ENCODE results near the gene C12orf60. TPM values are rescaled to one million over a fixed set of nuclear protein-coding genes. Genes with fewer than 3 reads are reported as not detected.

C12orf60 gene
- total RNA-seq, 1 donor from 2014 or later, result 1.3 TPM

DNA sequence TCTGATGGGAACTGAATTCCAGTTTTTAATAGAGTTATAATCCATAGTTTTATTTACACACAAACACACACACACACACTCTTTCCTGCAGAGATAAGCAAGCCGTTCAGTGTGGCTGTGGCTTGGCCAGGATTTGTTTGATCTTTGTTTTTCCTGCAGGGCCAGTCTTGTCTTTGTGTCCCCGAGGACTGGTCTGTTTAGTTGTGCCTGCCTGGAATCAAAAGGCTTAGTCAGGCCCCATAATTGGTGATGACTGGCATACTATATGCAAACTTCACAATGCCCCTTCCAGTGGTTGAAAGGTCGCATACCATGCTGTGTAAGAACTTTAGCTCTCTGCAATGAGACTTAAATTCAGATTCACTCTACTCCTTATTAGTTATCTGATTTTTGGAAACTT is 26.2 kb upstream of the C12orf60 start:
- DNase-seq, result no peak

DNA sequence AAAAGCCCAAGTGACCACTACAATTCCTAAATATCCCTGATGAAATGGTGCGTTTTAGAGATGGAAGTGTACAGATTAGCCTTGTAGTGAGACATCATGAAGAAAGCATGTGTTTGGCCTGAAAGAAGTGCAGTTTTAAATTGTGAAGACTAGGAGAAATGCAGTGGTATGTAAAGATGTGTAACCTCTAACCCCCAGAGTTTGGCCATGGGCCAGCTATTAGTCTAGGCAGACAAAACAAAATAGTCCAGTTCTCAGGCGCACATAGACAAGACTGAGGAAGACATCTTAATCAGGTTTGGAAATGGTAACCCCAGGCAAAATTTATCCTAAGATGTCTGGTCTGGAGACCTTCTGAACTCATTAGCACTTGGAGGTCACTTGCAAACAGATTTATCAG is 23.6 kb upstream of the C12orf60 start:
- DNase-seq, result no peak

DNA sequence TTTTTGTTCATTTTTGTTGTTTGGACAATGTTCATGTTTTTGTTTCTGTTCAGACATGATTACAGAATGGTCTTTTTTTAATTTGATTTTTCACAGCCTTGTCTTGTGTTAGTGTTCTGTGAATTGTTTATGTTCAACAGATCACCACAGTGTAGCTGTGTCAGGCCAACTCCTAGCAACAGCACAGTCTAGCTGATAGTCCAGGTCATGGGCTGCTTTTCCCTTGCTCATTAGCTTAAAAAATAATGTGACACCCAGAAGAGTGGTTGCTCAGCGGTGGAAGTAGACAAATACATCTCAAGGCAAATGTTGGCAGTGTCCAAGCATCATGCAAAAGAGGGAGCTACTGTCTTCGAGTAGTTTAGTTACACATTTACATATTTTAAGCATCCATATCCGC is 22.6 kb upstream of the C12orf60 start:
- no peak for DNase-seq

DNA sequence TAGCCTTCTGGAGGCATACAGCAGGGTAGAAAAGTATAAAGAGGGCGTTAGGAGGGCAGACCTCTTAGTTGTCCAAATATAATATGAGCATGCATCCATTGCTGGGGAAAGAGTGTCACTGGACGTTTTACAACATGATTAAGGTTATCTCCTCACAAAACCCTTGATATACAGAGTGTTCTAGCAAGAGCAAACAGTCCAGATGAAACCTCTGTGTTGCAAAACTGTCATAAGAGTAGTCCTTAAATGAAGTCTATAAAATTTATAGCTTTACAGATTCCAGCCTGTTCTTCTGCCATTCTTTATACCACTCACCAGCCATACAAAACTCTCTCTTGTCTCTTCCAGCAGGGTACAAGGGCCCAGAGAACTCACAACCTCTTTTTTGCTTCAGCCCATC is 21.9 kb upstream of the C12orf60 start:
- no peak for DNase-seq

DNA sequence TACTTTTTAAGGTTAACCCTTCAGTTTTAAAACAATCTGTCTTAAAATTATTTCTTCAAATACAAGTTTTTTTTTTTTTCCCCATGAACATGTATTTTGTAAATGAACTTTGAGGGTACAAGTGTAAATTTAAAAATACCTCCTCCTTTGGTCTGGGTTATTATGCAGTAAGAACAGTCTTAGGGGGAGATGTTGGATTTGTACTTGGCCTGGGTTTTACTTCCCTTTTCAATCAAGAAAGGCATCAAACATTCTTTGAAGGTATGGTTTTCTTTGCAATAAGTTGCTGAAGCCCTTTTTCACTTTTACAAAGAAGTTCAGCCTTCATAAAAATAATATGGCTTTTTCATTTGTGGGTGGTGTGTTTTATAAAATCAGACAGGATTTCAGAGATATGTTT is 20.7 kb upstream of the C12orf60 start:
- no peak for DNase-seq

DNA sequence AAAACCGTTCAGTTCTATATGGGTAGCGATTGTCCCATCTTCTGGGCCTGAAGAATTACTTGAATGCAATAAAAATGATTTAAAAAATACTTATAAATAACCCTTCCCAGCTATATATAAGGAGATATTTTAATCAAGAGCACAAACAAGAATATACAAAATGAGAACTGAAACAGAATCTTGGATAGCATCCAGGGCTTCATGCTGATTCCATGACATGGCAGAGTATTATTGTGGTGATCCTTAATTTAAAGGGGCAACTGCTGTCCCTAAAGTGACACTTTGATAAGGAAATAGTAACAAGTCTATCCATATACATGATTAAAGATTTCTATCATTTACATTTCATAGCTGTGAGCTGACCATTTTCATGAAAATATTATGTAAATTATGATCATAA is 19.0 kb upstream of the C12orf60 start:
- no peak for DNase-seq

DNA sequence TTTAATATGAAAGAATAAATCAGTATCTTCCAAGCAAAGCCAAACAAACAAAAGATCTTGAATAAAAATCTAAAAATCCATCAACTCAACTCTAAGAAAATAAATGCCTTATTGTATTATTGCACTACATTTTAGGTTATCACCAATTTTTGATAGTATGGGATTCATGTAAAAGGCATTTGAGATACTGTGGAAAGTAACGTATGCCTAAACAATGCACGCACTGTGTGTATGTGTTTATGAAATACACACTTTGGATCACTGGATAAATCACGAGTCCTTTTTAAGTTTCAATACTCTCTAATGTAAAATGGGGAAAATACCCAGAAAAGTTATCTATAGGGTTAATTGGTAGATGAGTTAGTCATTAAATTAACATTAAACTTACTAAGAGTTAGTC is 17.9 kb upstream of the C12orf60 start:
- DNase-seq, result no peak

DNA sequence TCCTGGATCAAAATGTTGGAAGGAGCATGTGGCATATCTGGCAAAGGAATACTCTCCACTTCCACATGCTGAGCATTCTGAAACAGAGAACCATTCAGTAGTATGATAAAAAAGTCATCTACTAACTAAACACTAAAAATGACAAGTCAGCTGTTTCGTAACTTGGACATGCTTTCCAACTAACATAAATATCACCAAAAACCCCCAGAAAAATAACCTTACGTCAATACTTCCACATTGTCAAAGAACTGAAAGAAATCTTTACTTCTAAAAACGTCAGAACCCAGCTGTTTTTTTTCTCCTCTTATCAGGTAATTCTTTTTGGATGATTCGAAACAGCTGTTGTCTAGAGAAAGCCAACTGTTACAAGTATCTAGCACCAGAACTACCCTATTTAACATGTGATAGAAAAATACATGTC is 8.4 kb upstream of the C12orf60 start:
- no peak for DNase-seq

DNA sequence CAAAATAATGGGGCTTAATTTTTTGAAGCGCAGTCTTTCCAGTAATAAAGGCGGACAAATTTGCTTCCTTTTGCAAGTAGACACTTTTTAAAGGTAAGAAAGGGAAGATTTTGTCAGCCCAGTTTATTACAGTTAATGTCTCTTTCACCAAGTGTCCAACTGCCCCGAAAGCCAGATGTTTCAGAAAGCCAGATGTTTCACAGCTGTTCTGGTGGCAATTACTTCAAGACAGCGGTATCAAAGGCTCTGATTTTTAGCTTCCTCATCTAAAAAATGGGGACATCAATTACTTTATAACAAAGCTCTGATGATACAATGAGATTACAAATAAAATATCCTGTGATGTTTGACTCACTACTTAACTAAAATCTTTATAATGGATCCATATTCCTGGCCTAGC is 1.2 kb upstream of the C12orf60 start:
- DNase-seq, result peak; percentile 51

DNA sequence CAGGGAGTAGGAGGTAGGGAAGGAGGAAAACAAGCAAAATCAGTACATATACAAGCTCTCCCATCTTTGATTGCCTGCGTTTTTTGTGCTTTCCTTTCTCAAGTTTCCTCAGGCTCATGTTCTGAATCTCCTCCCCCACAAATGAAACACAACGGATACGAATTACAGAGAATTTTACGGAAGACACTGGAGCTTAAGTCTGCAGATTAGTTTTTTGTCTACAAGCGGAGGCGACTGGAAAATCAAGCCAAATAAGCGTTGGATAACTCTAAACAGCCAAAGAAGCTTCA is 804 bp upstream of the C12orf60 start:
- DNase-seq, result no peak

DNA sequence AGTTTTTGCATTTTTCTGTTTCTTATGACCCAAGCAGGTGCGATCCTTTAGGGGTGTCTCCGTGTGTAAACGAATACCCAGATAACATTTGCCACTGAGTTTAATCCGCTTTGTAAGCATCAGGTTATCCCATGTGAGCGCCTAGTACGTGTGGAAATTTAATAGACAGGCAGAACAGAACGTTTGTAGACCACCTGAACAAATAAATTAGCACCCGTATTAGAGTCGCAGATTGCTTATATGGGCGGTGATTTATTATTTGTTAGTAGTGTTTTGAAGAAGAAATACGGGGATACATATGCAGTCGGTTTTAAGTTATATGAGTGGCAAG is 325 bp downstream of the C12orf60 start:
- DNase-seq, result no peak

DNA sequence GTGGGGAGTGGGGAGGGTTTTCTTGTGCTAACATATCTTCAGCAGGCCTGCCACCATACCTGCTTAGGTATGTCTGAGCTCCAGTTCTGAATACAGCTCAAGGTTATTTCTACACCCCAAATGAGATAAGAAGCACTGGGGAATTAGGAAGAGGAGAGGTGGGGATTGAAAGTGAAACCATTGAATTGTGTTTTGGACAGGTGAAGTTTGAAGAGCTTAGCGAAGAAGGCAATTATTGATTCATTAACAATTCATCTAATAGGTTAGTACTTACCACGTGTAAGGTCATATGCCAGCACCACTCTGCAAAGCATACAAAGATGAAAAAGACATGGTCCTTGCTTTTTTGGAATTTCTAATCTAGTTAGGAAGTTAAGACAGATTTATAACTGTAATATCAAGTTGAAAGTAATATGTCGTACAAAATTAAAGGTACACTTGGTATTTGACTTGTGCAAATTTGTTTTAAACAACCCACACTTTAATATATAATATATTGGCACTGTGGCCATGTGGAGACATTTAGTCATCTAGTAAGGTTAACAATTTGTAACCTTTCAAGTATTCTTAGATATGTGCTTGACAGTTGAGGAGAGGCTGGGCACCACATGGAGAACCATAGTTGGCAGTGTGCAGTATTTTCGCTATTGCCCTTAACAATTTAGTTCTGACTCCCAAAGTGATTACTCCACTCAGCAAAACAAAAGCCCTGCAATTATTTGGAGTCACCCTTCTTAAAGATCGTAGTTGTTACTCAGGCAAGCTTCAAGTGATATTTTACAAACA is 6.9 kb downstream of the C12orf60 start:
- DNase-seq, result no peak

DNA sequence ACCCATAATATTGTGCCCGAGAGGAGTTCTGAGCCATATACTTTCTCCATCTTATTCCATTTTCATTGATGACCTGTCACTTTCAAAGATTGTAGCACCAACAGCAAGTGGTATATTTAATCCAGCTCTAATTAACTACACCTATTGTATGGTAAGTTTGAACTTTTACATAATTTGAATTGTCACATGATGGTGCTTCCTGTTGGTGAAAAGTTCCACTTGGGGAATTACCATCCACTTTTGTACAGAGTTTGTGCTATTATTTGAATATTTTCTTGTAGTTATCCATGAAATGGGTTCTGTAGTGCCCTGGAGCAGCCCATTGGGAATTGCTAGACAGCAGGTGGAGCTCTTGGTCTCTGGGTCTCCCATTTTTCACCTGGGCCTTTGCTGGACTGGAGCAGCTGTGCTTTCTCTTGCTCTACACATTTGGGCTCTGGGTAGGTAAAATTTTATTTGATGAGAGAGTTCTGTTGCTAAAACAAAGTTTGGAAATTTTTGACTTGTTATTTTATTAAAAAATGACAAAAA is 7.5 kb downstream of the C12orf60 start:
- no peak for DNase-seq

DNA sequence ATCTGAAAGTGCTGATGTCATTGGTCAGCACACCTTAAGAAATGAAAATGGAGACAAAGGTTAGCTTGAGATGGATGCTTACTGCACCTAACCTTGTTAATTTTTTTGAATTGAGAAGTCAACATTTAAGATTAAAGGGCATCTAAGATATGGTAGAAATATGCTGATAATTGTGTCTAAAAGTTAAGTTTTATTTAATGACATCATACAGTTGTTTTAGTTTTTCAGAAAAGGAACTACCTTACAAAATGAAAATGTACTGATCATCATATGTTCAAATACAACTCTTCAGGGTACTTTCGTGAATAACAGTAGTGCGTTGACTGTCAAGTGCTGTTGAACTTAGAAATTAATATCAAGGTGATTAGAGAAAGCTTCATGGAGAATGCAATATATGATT is 8.0 kb downstream of the C12orf60 start:
- DNase-seq, result no peak

DNA sequence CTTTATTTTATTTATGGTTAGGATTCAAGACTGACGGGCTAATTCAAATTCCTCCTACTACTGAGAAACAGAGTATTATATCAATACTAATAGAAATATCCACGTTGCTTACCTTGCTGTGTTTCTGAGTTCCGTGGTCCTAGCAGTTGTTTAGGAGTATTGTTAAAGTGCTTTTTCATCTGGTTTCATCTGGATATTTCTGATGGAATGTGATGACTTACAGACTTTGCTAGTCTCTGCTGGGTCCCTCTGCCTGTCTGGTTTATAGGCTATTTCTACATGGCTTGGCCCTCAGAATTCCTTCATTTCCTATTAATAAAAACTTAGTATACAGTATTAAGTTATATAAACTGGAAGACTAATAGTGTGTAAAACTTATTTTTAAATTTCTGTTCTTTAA is 10.5 kb downstream of the C12orf60 start, which contains the start of gene SMCO3:
Gene SMCO3 (minus strand): TSS at position 169 of the 400 bp plus-strand sequence. CDS start 7,502 bp downstream, outside the sequence.
- no peak for DNase-seq

DNA sequence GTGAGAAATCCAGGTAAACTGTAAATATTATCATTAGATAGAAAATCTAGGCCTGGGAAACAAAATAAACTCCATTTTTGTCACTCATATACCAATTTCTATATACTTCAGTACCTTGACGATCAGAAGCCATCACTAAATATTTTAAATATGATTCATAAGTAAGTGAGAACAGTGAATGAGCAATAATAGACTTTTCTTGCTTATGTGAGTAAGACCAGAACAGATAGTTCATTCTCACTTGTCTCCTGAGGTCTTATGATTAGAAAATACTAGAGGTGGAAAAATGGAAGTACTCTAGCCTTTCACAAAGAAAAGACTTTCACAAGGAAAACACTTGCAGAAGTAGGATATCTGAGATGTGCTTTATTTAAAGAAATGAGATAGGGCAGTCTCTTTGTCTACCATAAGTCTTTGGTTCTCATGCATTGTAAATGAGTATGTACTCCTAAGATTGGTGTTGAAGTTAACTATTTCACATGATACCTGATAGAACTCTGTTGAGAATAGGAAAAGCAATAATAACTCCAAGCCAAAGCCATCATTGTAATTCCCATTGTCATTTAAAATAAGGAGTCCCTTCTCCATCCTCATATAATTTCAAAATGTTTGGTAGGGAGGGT is 20.7 kb downstream of the C12orf60 start:
- no peak for DNase-seq

DNA sequence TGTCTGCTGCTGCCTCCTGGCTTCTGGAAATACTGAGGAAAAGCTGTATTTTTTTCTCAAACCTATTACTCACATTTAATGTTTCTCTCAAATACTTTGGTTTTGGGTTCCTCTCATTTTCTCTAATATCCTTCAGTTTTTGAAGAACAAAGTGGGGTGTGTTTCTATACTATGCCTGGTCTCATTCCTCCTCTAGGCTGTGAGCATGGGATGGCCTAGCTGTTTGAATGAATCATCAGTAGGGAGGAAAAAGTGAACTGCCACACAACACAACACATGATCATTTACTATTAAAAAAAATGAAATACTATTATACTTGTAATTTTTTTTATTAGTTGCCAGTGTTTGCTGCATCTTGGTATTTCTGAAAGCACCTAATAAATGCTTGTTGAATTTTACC is 21.8 kb downstream of the C12orf60 start:
- no peak for DNase-seq

DNA sequence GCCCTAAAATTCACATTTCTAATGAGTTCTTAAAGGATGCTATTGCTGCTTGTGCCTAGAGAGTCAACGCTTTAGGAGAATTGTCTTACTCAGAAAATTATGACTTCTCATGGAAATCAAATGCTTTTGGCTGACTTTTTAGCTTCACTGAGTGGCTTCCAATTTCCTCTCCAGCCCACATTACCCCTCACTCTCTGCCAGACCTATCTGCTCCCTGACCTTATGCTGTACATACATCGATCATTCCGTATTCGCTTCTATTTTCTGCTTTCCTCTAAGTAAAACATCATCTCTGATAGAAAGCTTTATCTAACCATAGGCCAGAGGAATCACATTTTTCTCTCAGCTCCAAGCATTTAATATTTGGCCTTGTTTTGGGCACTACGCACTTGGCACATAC is 23.0 kb downstream of the C12orf60 start:
- no peak for DNase-seq

DNA sequence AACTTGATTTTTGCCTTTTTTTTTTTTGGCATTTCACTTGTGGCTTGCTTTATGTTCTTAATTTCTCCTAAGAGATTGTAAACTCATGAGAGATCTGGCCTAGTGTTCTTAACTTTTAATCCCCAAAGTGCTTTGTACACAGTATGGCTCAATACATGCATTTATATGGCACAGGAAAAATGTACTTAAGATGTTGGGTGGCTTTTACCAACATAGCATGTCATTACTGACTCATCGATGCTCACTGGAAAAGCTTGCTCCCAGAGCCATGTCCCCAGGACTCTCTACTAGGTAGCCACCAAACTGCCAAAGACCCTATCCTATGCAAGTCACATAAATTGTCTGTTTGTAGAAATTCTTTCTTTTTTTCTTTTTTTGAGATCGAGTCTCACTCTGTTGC is 23.6 kb downstream of the C12orf60 start:
- no peak for DNase-seq

DNA sequence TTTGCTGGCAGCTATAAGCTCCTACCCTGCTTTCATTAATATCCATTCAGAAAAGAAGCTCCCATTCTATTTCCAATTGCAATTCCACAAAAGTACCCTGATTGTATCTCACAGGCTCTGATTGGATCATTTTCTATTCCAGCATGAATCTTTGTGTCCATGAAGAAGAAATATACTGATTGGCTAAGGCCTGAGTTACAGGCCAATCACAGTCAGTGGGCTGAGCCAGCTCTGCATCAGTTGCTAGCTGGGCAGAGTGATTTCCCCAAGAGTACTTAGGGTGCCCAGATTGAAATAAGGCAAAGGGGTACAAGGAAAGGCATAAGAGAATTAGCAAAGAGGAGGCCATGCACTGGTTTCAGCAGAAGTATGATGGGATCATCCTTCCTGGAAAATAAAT is 25.4 kb downstream of the C12orf60 start:
- no peak for DNase-seq

DNA sequence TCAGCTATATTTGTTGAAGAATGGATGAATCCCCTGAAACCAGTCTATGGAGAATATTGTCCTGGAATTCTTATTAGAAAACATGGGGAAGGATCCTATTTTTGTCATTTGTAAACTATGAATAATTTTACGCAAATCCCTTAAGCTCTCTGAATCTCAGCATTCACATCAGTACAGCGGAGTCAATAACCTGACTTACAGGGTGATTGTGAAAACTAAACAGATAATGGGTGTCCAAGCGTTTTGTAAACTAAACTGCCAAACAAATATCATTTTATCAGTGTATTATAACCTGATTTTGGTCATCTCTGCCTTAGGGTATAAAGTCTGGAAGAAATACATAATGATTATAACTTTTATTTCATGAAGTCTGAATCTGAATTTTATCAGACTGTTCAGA is 29.9 kb downstream of the C12orf60 start:
- no peak for DNase-seq

DNA sequence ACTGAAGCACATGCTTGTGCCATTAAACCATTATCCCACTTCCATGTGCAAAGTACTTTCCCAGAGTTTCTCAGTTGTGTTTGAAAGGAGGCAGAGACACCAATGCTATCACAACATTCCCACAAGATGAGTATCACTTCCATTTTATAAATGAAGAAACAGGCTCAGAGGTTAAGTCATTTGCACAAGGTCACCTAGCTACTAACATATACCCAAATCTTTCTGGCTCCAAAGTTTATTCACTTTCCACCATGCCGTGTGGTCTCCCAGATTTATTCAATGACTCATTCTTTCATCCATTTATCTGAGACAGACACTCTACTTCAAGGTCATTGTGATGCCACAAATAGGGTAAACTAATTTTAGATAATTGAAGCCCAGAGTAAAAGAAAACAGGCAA is 30.5 kb downstream of the C12orf60 start:
- no peak for DNase-seq

DNA sequence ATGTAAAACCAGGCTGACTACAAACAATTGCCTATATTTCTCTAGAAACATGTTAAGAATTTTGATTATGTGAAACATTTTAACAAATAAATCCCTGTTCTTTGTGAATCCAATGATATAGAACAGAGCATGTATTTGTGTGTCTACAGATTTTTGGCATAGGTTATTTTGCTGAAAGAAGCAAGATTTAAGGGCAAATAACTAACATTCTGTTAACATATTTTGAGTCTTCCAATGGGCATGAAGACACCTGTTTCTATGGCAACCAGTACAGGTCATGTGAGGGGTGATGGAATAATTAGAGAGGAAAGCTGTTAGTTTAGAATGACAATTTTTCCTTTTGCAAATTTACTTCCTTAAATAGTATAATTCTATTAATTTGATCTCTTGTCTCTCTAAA is 31.0 kb downstream of the C12orf60 start:
- DNase-seq, result no peak
